SU-DHL-6 (cell line): ENCODE data around the gene ZCCHC7.

Source experiments
- CTCF ChIP-seq: fragments of 200-600 bp; sonication (generic); IDR thresholded peaks from one replicate; pipeline ENCODE4 v1.5.1; 2017; ENCODE audit warnings: antibody characterized with exemption, mild to moderate bottlenecking, low read length, moderate library complexity; ENCODE audit not compliant: insufficient read depth, poor library complexity, severe bottlenecking
- EZH2phosphoT487 ChIP-seq: fragments of 200-600 bp; sonication (generic), shearing (Covaris generic); conservative IDR thresholded peaks from 2 replicates; pipeline ENCODE4 v1.6.1; 2018; ENCODE audit warnings: mild to moderate bottlenecking, antibody characterized with exemption, low read length, moderate library complexity, mixed read lengths

DNA sequence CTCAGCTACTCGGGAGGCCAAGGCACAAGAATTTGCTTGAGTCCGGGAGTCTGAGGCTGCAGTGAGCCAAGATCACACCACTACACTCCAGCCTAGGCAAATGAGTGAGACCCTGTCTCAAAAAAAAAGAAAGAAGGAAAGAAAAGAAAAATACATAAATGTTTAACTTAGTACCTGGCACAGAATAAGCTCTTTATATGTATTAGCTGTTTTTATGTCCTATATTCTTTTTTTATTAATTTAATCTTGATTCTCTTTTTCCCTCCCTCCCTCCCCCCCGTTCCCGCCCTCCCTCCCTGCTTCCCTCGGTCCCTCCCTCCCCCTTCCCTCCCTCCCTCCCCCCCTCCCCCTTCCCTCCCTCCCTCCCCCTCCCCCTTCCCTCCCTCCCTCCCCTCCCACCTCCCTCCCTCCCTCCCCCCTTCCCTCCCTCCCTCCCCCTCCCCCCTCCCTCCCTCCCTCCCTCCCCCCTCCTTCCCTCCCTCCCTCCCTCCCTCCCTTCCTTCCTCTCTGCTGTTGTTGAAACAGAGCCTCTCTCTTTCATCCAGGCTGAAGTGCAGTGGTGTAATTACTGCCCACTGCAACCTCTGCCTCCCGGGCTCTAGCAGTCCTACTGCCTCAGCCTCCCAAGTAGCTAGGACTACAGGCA is 166.3 kb downstream of the ZCCHC7 start:
- TF ChIP-seq CTCF (no peak), EZH2phosphoT487 (no peak)
